ENCODE results near the gene WDPCP.
"Not testable (repeated sequence)": the region's sequence is repeated elsewhere in the genome, so short reads cannot be mapped to it uniquely, and the experiment has no call there.

The WDPCP gene

GRCh38 chr2:63588385-63589147, at the start of gene WDPCP, which contains the start of gene MDH1:
Gene WDPCP (minus strand): TSS chr2:63588477. CDS start chr2:63588271, 206 bp downstream.
Gene MDH1 (plus strand): TSS chr2:63588963. CDS start chr2:63589044, 81 bp downstream.
- peak; percentile 86 to 91 (median 88) for DNase-seq (ENCODE audit: low read depth in 2 of 3, low spot score in 1 of 3)

- no peak for DNase-seq (ENCODE audit: low read depth in 2 of 3, low spot score in 1 of 3)
These were observed 44.1 kb upstream of the WDPCP start for GRCh38 chr2:63632382-63632781.

GRCh38 chr2:63631501-63631900, 43.2 kb upstream of the WDPCP start:
- no peak for DNase-seq (ENCODE audit: low read depth in 2 of 3, low spot score in 1 of 3)

- no peak for DNase-seq (ENCODE audit: low read depth in 2 of 3, low spot score in 1 of 3)
These were observed 40.2 kb upstream of the WDPCP start for GRCh38 chr2:63628403-63628942.

GRCh38 chr2:63627866-63628265, 39.6 kb upstream of the WDPCP start:
- no peak for DNase-seq (ENCODE audit: low read depth in 2 of 3, low spot score in 1 of 3)

- DNase-seq (ENCODE audit: low read depth in 2 of 3, low spot score in 1 of 3): not testable (repeated sequence)
These were observed 35.5 kb upstream of the WDPCP start for GRCh38 chr2:63623763-63624162.

- DNase-seq (ENCODE audit: low read depth in 2 of 3, low spot score in 1 of 3): no peak
These were observed 34.5 kb upstream of the WDPCP start for GRCh38 chr2:63622751-63623150.

GRCh38 chr2:63619328-63619727, 31.1 kb upstream of the WDPCP start:
- DNase-seq (ENCODE audit: low read depth in 2 of 3, low spot score in 1 of 3): no peak

- no peak for DNase-seq (ENCODE audit: low read depth in 2 of 3, low spot score in 1 of 3)
These were observed 29.1 kb upstream of the WDPCP start for GRCh38 chr2:63617366-63617765.

GRCh38 chr2:63614983-63615945, 27.0 kb upstream of the WDPCP start:
- no peak for DNase-seq (ENCODE audit: low read depth in 2 of 3, low spot score in 1 of 3)

- no peak for DNase-seq (ENCODE audit: low read depth in 2 of 3, low spot score in 1 of 3)
These were observed 26.2 kb upstream of the WDPCP start for GRCh38 chr2:63614448-63614968.

GRCh38 chr2:63613391-63613901, 25.2 kb upstream of the WDPCP start:
- no peak for DNase-seq (ENCODE audit: low read depth in 2 of 3, low spot score in 1 of 3)

- no peak for DNase-seq (ENCODE audit: low read depth in 2 of 3, low spot score in 1 of 3)
These were observed 22.2 kb upstream of the WDPCP start for GRCh38 chr2:63610525-63610924.

GRCh38 chr2:63608865-63609264, 20.6 kb upstream of the WDPCP start:
- not testable (repeated sequence) for DNase-seq (ENCODE audit: low read depth in 2 of 3, low spot score in 1 of 3)

GRCh38 chr2:63604666-63605065, 16.4 kb upstream of the WDPCP start:
- no peak for DNase-seq (ENCODE audit: low read depth in 2 of 3, low spot score in 1 of 3)

GRCh38 chr2:63600881-63601460, 12.7 kb upstream of the WDPCP start:
- no peak for DNase-seq (ENCODE audit: low read depth in 2 of 3, low spot score in 1 of 3)

- no peak for DNase-seq (ENCODE audit: low read depth in 2 of 3, low spot score in 1 of 3)
These were observed 10.7 kb upstream of the WDPCP start for GRCh38 chr2:63598981-63599380.

GRCh38 chr2:63596401-63596883, 8.2 kb upstream of the WDPCP start:
- no peak for DNase-seq (ENCODE audit: low read depth in 2 of 3, low spot score in 1 of 3)

GRCh38 chr2:63594660-63595059, 6.4 kb upstream of the WDPCP start:
- DNase-seq (ENCODE audit: low read depth in 2 of 3, low spot score in 1 of 3): no peak

GRCh38 chr2:63591566-63592175, 3.4 kb upstream of the WDPCP start:
- DNase-seq (ENCODE audit: low read depth in 2 of 3, low spot score in 1 of 3): no peak

Data from stimulated activated CD4-positive, alpha-beta T cell treated with anti-CD3 and anti-CD28 coated beads, Interleukin-12 subunit alpha, Interleukin-12 subunit beta, amount 100 ng/mL, for 48 hours (primary cell).